ENCODE data around the gene GRB2.

- peak in 1 of 3 donors; percentile 32 for TF ChIP-seq POLR2AphosphoS5 (IDR thresholded peaks at IDR 0.05)
- no peak for TF ChIP-seq POLR2A (IDR thresholded peaks at IDR 0.05)
- TF ChIP-seq EP300 (IDR thresholded peaks at IDR 0.05) = no peak
Measured at GRCh38 chr17:75393523-75394331, 11.8 kb downstream of the GRB2 start.
